Astrocyte of the cerebellum (primary cell): ENCODE measurements around the gene CEP76.

Experiments
- DNase-seq: peaks from one replicate; pipeline ENCODE4 v3.0.0-alpha.2; 2011; ENCODE audit warnings: low read depth
- H3K4me3 ChIP-seq: 2 replicates; pipeline ENCODE4 v1.5.1; 2011; ENCODE audit warnings: mild to moderate bottlenecking, low read depth, low read length, moderate library complexity
- CTCF ChIP-seq: IDR thresholded peaks from 2 replicates; pipeline ENCODE4 v1.5.1; 2012; ENCODE audit warnings: low read length, low read depth, moderate library complexity, mild to moderate bottlenecking; ENCODE audit errors: missing control alignments
- in situ Hi-C: cut with HindIII; loops from 2 replicates; pipeline ENCODE4 v1.10.0; 2017; ENCODE audit warnings: low sequenced_read_pairs

The CEP76 gene

GRCh38 chr18:12741351-12741750, 38.8 kb upstream of the CEP76 start:
- H3K4me3 ChIP-seq, result no peak overlapping the region
- no peak for DNase-seq
- TF ChIP-seq CTCF, result no peak
- in situ Hi-C loops, result loop anchor here (10.0 kb wide), 1 partner anchor 183 kb away; no protein-coding TSS in a partner anchor

- no peak overlapping the region for H3K4me3 ChIP-seq
- no peak for DNase-seq
- in situ Hi-C loops, result no loop called here
- no peak for TF ChIP-seq CTCF
Measured at GRCh38 chr18:12737243-12737902, 34.9 kb upstream of the CEP76 start.

GRCh38 chr18:12726774-12727550, 24.4 kb upstream of the CEP76 start:
- in situ Hi-C loops, result no loop called here

GRCh38 chr18:12726331-12726730, 23.8 kb upstream of the CEP76 start:
- H3K4me3 ChIP-seq, result no peak overlapping the region
- TF ChIP-seq CTCF, result no peak
- no peak for DNase-seq
- in situ Hi-C loops, result no loop called here

More at GRCh38 chr18:12726774-12727550, 24.4 kb upstream of the CEP76 start:
- TF ChIP-seq CTCF, result peak; percentile 84
- H3K4me3 ChIP-seq, result no peak overlapping the region
- DNase-seq, result peak; percentile 66

GRCh38 chr18:12722731-12723130, 20.2 kb upstream of the CEP76 start:
- in situ Hi-C loops, result no loop called here
- DNase-seq, result no peak
- no peak overlapping the region for H3K4me3 ChIP-seq
- TF ChIP-seq CTCF, result no peak

GRCh38 chr18:12721495-12722275, 19.2 kb upstream of the CEP76 start:
- no peak overlapping the region for H3K4me3 ChIP-seq
- TF ChIP-seq CTCF, result no peak
- in situ Hi-C loops, result no loop called here
- DNase-seq, result no peak
